Middle frontal gyrus (tissue), 1 donor: Measurements from ENCODE around the gene P2RY14.

Experiments used
- DNase-seq: peaks from one replicate; pipeline ENCODE4 v3.0.0-alpha.2; 2015; ENCODE audit warnings: low spot score; ENCODE audit errors: extremely low spot score

The P2RY14 gene

DNA sequence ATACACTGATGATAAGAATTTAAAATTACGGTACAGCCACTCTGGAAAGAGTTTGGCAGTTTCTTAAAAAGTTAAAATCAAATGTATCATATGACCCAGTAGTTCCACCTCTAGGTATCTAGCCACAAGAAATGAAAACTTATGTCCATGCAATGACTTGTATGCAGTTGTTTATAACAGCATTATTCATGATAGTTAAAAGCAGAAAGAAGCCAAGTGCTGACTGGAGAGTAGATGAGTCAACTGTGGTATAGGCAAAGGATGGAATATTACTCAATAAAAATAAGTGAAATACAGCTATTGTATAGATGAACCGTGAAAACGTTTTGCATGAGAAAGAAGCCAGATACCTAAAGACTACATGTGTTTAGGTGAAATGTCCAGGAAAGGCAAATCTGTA lies 23.4 kb upstream of the P2RY14 start:
- DNase-seq, result no peak

DNA sequence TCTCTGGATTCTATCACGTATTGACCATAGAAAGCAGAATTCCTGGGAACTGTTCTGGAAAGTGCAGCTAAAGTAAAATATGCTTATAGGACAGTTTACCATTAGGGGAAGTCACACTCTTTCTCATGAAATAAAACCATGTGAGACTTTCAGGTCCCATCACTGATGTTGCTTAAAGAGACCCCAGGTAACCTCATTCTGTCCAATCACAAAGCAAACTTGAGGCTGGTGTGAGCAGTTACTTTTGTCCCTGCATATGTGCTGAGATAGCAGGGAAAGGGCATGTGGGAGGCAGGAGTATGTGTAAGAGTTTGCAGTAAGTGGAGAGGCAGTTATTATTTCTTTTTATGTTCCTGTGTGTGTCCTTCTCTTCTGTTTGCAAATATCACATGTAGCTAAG lies 22.2 kb upstream of the P2RY14 start:
- DNase-seq, result no peak

DNA sequence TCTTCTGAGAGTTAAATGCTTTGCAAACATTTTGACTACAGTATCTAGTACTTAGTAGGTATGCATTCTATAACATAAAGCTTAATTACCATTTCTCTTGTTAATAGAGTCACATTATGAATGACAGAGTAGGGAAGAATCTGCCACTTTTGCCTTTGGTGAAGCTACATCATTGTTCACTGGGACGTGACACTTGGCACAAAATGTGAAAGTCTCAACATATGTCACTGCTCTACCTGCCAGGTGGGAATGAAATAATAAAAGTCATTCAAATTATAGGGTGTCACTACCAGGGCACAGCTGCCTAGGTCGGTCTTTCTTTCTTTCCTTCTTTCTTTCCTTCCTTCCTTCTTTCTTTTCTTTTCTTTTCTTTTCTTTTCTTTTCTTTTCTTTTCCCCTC lies 20.7 kb upstream of the P2RY14 start:
- no peak for DNase-seq

DNA sequence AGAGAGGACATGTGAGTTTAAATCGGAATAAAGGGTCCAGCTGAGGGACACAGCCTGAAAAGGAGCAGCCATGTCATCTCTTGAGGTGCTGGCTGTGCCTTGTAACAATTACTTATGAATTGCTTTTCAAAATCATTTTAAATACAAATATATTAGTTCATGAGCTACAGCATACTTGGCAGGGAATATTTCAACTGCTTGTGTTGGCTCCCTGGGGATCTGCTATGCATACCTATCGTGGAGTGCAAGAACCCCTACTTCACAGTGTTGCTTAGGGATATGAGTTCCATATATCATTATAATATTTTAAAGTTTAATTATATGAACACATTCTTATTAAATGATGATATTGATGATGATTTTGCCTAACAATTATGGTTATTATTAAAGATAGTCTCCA lies 19.1 kb upstream of the P2RY14 start:
- DNase-seq, result no peak

DNA sequence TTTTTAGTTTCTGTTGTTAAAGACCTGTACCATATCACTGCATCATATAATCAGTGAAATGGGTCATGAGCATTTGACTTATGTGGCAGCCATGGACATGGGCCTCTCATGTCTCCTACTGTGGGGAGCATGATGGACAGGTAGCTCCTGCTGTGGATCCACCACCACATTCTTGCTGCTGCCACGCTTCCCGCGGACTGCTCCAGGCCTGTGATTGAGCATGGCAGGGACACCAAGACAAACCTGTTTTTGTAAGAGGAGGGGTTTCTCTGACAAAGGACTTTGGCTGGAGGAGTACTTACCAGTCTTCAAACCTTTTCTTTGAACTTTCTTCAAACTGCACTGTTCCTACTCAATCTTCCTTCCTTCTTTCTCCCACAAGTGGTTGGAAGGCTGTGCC lies 17.9 kb upstream of the P2RY14 start:
- no peak for DNase-seq

DNA sequence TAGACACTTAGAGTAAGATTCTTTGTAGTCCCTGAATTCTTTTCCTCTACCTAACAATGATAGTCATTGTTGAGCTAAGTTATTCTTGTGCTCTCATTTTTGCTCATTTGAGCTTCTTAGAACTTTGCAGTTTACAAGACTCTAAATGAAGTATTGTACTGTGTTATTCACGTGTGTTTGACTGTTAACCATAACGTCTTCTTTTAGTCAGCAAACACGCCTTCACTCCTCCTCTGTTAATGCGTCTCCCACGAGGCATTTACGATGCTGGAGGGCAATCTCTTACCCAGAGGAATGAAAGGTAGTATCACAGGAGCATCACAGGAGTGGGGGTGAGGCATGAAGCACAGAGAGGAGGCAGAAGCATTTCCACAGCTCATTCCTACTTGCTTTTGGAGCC lies 14.8 kb upstream of the P2RY14 start:
- DNase-seq, result no peak

DNA sequence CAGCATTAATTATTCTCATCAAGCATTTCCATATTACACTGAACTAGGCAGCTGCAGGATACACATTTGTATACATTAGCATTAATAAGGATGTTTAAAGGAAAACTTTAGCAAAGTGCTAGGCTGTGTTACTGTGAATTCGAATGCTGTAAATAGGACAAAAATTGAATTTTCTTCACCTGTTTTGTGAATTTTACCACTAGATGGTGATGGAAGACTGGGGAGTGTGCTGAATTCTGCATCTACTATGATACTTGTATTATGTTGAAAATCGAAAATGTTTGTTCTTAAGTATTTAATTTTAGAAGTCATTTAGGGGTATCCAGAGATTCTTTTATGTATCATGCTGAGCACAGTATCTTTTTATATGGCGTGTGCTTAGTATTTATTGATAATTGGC lies 12.3 kb upstream of the P2RY14 start:
- DNase-seq, result no peak

DNA sequence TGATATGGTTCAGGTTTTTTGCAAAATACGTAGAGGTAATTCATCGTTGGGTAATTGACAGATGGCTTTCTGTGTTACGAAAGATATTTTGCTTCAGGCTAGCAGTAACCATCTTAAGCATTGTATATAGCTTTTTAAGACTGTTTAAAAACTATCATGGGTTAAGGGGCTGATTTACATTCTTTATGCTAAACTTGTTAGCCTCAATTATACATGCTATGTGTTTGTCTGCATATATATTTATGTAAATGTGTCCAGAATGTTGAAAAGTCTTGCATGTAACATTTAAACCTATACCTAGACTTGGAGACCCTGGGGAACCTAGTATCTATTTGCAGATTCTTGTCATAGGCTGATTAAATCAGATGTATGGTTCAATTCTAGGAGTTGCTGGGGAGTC lies 11.1 kb upstream of the P2RY14 start:
- DNase-seq, result no peak

DNA sequence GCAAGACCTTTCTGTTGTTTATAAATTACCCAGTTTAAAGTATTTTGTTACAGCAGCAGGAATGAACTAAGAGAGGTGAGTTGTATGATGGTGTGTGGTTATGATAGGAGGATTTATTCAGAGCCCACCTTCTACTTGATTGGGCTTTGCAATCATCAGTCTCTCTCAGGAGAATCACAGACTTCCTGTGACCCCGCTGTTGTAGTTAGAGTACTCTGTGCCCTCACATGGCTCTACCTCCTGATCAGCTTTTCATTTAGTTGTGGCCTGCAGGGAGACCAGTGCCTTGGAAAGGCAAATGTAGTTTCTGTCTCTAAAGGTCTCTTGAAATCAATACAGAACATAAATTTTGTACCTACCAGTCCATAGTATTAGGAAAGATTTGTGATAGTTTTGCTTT lies 7.6 kb upstream of the P2RY14 start:
- no peak for DNase-seq

DNA sequence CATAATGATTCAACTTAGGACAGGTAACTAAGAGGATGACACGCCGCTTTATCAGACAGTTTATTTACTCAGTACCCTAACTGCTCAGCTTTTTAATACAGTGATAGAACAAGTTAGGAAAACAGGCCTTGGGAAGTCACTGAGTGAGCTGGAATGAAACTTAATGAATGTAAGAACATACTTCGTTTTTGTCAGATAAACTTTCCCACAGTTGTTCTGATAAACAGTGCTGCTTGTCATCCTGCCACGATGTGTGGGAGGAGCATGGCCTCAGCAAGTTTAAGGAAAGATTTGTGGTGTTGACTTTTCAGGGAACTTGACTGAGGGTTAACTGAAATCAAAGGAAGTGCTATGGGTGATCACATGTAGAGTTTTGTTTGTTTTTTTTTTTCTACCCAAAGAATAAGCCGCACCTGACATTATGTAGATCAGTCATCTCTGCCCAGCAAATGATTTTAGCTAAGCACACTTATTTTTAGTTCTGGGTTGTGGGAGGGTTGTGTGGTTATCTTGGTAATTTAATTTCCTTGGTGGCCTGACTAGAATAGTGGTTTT lies 5.6 kb upstream of the P2RY14 start:
- DNase-seq, result no peak

DNA sequence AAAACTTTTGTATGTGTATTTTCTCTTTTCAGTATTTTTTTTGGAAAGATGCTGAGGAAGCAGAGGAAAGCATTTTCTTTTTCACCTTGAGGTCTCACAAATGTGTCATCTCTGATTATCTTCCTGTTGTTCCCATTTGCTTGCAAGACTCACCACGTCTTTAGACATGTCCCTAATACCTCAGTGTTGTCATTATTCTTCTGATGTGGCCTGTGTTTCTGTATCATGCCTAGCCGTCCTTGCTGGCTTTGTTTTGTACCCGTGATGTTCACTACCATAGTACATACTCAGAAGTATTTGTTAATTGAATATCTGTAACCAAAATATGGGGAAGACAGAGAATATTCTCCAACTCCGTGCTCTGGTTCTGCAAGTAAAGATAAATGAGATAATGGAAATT lies 5.0 kb upstream of the P2RY14 start:
- DNase-seq, result no peak

DNA sequence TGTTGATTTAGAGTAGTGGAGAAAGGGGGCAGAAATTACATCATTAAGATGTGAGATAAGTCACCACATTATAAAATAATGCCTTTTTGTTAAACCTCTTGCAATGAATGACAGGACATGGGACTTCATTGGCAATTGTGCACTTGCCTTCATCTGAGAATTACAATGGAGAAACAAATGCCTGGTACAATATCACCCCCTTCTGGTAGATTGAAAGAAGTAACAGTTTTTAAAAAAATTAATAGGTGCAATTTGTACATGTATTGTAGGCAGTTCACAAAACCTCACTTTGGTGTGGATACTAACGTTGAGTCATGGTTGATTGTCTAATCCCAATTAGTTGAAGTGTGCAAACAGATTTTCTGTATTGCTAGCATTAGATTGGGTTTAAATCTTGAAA lies 4.6 kb upstream of the P2RY14 start:
- no peak for DNase-seq

DNA sequence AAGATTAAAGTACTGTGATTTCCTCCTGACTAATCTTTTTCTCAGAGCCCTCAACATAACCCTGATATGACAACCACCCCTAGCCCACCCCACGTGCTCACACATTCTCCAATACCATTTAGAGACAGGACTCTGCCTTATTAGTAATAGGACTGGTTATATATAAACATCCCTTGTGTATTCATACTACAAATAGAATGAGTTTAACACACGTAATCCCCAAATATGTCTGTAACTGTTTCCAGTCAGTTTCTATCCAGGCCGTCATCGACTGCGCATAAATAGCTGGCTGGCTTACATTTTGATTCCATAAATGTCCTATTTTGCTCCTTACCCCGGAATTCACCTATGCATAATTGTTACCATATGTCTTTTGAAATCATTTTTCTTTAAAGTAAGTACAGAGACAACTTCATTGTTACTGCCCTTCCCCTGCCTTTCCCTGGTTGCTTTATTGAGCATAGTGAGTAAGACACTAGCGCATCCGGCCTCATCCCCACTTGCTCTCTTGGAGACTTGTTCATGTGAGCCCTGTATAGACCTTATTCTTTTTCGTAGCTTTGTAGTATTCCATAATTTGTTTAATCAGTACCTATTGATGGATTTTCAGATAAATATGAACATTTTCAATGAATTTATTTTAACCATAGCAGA lies 3.5 kb upstream of the P2RY14 start:
- no peak for DNase-seq

DNA sequence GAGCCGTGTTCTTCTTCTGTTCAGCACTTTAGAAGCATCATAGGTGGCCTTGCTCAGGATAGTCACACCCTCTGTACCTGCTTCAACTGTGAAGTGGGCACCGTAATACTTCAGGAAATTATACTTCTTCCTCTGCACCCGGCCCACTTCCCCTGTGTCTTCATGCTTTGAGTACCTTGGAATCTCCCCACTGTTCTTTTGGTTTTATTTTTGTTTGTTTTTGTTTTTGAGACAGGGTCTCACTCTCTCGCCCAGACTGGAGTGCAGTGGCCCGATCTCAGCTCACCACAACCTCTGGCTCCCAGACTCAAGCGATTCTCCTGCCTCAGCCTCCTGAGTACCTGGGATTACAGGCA lies 1.7 kb downstream of the P2RY14 start:
- DNase-seq, result no peak

DNA sequence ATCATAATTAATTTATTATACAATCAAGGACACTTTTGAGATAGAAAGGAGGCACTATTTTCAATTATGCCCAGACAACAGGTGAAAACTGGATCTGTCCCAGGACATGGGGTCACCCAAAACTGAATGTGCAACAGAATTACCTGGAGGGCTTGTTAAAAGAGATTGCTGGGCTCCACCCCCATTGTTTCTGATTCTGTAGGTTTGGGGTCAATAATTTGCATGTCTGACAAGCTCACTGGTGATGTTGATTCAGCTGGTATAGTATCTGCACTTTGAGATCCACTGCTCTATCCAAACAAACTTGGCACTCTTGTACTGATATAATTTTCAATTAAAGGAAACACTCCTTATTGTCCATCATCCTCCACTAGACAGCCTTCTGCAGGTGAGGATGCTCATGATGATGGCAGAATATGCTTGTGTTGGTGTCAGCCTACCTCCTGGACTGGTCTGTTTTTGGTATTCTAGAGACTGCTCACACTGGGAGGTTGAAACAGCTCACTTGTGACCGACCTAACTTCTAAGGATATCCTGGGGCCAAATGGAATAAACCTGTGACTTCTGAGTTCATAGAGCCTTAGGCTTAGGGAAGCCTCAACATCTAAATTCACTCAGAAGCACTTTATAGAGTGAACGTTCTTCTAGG lies 2.2 kb downstream of the P2RY14 start:
- DNase-seq, result no peak

DNA sequence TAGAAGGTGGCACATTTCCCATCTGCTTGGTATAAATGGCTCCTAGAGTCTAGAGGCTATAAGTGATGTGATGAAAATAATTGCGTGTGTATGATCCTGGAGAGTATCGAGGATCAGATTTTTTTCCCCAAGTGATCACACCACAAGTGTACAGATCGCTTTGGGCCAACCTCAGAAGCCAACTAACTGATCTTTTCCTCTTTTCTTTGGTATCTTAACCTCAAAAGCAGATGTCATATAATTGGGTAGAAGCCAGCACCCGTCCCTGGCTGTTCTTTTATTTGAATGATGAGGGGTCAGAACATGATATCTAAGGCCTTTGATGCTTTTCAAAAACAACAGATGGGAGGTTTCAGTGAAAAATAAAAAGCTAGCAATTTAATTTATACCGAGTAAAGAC lies 3.3 kb downstream of the P2RY14 start:
- DNase-seq, result no peak

DNA sequence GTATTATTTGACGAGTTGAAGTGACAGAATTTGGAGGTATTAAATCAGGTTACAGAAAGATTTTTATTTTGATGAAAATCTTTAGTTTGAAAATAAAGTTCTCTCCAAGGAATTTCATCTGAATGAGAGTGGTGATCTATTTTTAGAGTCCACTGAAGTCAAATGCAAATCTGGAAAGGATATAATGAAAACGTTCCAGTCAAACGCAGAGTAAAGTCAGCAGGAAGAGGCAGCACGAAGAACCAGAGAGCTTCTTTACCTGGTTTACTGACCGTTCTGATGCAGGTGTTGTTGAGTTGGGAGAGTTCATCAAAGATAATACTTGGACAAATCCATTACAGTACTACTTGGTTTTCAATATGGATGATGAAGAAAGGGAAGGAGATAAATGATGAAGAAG lies 8.7 kb downstream of the P2RY14 start:
- no peak for DNase-seq

DNA sequence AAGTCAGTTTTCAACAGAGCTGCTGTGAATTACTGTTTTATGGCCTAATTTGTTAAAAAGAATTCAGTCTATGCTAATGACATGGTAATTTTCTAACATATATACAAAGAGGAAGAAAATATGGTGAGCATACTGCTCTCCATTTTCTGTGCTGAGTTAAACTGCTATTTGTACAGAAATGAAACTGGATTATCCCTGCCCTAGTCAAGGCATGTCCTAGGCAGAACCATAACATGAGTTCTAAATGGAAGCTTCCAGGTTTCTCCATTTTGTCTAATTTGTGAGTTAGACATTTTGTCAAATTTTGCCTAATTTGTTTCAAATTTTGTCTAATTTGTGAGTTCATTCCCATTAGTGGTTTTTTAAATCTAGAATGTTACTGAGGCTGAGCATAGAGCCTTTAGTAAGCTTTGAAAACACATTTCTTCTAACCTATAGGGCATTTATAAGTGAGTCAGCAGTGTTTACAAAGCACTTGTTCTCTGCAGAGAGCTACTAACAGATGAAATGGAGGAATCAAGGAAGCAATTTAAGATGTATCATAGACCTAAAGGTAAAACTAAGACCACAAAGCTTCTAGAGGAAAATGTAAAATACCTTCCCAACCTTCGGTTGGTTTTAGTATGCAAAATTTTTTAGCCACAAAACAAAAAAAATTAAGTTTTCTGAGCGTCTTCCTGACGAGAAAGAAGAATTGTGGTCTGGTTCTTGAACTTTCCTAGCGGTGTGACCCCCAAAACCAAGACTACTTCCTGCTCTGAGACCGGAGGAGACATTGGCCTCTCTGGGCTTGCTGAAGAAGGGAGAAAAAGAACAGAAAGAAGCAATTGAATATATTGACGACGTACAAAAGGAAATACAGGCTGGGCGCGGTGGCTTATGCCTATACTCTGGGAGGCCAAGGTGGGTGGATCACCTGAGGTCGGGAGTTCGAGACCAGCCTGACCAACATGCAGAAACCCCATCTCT lies 9.8 kb downstream of the P2RY14 start:
- DNase-seq, result no peak

DNA sequence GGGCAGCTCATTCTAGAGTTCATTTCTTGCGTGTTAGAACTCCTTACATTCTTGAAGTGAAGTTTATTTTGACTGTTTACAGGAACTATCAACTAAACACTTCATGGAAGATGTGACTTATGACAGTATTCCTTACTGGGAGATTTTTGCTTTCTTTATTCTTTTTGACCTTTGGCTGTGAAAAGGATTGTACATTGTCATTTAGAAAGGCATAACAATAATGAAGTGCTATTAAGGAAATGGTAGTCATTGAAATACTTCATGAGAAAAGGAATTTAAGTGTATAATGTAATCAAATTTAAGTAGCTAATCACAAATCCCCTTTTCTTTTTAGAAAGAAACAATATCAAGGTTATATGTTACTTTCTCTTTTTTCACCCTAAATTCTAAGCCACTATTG lies 11.3 kb downstream of the P2RY14 start:
- DNase-seq, result no peak

DNA sequence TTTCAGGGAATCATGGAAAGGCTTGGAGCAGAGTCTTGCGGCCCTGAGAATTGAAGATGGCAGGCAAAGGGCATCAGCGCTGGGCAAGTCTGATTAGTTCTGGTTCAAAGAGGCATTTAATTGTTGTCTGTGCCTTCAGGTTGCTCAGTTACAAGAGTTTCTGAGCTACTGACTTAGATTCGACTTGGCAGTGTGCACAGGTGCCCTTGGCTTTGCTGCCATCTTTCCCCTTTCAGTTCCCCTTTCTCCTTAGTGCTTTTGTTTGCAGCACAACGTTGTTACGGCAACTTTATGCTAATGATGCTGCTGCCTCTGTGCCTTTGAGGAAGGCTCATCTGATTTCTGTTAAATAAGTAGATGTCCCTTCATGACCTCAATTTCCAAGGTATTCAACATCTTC lies 12.5 kb downstream of the P2RY14 start:
- DNase-seq, result no peak

DNA sequence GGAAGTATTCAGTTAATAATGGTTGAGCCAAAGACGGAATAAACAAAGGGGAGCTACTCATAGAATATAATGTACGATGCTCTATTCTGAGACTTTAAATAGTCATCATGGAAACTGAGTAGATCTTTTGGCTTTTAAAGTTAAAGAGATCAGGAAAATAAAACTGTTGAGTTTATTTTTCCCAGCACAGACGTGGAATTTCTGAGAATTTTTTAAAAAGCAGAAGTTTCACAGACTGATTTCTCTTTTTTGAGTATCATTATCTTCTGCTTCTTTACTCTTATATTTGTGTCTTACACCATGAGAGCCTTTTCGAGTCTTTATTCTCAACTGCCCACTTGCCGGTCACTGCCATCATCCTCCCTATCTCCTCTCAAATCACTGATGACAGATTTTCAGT lies 13.2 kb downstream of the P2RY14 start:
- no peak for DNase-seq

DNA sequence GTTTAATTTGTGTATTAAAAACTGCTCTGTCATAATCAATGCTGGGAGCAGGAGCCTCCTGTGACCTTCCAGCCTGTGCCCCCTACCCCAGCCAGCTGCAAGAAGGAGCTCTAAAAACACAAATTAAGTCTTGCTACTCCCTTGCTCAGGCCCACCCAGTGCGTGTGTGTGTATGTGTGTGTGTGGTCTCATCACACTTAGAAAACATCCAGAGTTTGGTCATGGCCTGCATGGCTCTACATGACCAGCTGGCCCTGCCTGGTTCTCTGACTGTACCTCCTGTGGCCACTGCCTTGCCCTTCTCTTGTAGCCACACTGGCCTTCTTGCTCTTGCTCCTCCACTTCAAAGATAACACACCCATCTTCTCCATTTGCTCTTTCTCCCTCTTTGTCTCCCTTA lies 13.7 kb downstream of the P2RY14 start:
- DNase-seq, result no peak
